HG02623 (cell line): ENCODE results near the gene ATP6V1F.

Source experiments
- ATAC-seq: cut with Tn5 transposase; IDR thresholded peaks from one replicate; pipeline ENCODE4 v1.9.1; 2021; ENCODE audit warnings: moderate library complexity; ENCODE audit not compliant: unreplicated experiment

Gene ATP6V1F

GRCh38 chr7:128881458-128882125 is 18.9 kb downstream of the ATP6V1F start:
- no peak for ATAC-seq

GRCh38 chr7:128882134-128882533 is 19.5 kb downstream of the ATP6V1F start:
- ATAC-seq = no peak

DNA sequence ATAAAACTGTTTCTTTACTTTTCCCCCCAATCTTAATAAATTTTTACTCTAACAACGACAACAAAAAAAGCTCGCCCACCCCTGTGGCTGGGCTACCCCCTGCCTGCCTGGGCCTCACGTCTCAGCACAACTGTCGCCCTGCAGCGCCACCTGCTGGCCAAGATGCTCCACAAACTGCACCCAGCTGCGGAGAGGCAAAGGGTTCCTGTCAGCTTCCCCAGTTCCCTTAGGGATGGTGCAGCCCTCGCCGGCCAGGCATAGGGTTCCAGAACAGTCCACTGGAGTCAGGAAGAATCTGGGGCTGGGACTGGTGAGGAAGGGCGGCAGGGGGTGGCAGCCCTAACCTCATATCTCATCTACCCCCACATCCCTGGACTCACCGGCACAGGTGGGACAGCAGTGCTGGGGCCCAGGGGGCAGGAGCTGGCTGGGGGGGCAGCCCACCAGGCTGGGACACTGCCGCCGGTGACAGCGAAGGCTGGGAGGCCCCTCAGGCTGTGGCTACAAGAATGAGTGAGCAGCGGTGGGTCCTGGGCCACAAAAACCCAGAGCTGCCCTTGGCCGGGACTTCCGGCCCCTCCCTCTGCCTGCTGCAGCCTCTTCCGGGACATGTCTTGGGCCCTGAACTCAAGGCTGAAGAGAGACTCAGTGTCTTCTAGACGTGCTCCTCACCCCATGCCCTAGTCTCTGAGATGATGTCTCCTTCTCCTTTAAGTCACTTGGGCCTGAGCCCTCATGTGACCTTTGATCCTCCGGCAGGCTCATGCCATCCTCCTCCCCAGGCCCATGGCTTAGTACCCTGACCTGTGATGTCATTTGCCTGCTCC is 21.2 kb downstream of the ATP6V1F start:
- ATAC-seq = peak; percentile 52

DNA sequence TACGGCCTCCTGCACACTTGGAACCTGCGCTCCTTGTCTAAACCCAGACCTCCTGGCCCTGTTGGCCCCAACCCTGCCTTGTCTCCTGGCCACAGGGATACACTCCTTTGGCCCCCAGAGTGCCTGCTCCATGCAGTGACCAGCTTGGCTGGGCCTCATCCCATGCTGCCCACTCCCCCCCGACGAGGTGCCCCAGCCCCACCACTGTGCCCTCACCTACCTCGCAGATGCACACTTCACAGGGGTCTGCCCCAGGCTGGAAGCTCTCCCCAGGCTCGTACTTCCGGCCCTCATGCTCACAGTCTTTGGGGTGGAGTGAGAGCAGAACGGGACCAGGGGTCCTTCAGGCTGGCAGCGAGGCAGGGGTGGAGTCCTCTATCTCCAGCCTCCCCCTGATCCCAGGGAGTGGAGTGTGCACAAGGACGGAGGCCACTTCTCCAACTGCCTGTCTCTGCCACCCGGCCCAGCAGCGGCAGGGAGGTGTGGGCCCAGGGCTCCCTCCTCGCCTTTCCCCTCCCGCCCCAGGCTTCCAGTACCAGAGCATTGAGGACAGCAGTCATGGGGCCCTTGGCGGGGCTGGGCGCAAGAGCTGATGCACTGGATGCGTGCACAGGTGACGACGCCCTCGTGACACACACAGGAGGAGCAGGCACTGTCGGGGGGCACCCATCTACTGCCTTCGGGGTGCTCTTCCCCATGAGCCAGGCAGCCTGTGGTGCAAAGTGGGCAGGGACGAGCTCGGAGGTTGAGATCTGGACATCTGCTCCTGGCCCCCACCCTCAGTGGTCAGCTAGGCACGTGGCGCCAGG is 22.1 kb downstream of the ATP6V1F start:
- no peak for ATAC-seq

- ATAC-seq = no peak
Observed at GRCh38 chr7:128885370-128886187, 22.9 kb downstream of the ATP6V1F start.

GRCh38 chr7:128886391-128887168 is 23.9 kb downstream of the ATP6V1F start:
- no peak for ATAC-seq

GRCh38 chr7:128887169-128888038 is 24.7 kb downstream of the ATP6V1F start:
- no peak for ATAC-seq

DNA sequence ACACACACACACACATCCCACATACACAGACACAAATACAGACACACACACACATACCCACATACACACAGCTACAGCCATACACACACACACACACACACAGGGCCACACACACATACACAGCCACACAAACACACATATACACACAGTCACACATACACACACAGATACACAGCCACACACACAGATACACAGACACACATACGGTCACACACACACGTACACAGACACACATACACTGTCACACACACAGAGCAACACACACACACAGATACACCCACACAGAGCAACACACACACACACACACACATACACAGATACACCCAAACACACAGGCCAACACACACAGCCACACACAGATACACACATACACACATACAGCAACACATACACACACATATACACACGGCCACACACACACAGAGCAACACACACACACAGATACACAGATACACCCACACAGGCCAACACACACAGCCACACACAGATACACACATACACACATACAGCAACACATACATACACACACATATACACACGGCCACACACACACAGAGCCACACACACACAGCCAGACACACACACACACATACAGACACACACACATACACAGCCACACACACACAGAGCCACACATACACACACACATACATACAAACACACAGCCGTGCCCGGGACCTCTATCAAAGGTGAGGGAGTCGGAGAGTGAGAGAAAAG is 25.5 kb downstream of the ATP6V1F start:
- no peak for ATAC-seq

DNA sequence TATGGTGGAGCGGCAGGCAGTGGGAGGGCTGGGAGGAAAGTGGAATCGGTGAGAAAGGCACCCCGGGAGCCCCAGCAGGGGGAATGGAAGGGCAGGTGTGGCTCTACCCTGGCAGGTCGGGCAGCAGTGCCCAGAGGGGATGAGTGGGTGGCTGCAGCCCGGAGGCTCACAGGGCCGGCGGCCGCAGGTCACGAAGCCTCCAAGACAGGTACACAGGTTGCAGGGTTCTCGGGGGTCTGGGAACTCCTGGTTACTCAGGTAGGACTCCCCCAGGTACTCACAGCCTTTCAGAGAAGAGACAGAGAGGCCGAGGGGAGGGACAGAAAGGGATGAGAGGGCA is 26.1 kb downstream of the ATP6V1F start:
- ATAC-seq = no peak

GRCh38 chr7:128889121-128889520 is 26.5 kb downstream of the ATP6V1F start:
- ATAC-seq = no peak

DNA sequence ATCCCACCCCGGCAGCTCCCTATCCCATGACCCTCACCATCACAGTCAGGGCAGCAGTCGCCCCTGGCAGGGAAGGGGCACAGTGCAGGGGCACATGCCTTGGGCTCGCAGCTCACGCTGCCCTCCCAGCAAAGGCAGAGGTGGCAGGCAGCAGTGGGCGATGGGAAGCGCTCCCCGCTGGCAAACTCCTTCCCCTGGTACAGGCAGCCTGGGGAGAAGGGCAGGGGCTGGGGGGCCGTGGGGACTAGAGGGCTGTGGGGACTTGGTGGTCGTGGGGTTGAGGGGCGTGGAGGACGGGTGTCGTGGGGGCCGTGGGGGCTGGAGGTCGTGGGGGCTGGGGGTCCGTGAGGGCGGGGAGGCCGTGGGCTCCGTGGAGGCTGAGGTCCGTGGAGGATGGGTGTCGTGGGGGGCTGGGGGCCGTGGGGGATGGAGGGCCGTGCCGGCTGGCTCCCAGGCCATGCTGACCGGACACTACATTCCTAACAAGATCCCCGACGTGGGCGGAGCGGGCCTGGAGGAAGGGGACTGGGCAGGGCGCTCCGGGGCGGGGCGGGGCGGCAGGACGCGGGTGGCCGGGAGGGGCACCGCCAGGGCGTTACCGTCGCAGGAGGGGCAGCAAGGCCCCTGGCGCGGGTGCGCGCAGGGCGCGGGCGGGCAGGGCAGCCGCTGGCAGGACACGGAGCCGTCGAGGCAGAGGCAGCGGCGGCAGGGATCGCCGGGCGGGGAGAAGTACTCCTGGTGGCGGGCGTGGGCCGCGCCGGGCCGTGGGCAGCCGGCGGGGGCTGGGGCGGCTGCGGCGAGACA is 27.9 kb downstream of the ATP6V1F start:
- no peak for ATAC-seq

GRCh38 chr7:128891110-128891941 is 28.7 kb downstream of the ATP6V1F start:
- no peak for ATAC-seq

- no peak for ATAC-seq
Observed at GRCh38 chr7:128891942-128892269, 29.2 kb downstream of the ATP6V1F start.

GRCh38 chr7:128892521-128893250 is 30.0 kb downstream of the ATP6V1F start:
- ATAC-seq = no peak

DNA sequence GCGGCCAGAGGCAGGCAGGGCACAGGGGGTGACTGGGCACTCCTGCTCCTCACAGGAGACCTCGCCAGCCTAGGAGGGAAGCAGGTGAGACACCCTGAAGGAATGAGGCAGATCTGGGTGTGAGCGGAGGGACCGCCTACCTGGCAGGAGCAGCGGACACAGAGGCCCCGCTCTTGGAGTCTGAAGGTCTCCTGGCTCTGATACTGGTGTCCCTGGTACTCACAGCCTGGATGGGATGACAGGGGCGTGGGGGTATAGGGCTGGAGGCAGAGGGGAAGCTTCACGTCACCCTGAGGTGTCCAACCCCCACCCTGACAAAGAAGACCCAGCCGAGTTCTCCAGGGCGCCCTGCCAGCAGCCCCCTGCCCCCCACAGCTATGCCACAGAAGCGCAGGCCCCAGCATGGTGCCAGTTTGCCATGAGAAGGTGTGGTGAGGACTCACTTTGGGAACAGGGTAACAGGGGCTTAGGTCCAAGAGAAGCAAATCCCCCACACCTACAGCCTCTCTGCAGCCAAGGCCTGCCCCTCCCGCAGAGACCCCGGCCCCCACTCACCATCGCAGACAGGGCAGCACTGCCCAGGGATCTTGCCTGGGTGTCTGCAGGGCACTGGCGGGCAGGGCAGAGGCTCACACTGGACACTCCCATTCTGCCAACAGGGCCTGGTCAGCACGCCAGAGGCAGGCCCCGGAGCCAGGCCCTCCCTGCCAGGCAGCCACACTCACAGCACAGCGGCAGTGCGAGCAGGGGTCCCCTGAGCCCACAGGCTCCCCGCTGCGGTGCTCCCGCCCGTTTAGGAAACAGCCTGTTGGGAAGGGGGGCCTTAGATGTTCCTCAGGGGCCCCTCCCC is 30.8 kb downstream of the ATP6V1F start:
- ATAC-seq = no peak
